Measurements from ENCODE around the gene ACTN1. TPM values are rescaled to one million over a fixed set of nuclear protein-coding genes. Genes with fewer than 3 reads are reported as not detected.

ACTN1 gene
- total RNA-seq, 4 donors from 2014 or later = 76.8 to 117 (median 94.0) TPM

- Histone ChIP-seq H3K4me1 (peaks cover 96% of the 10 kb centered on the region), H3K27ac (peak overlapping the region; percentile 82), H3K4me3 (no peak overlapping the region), H3K27me3 (no peaks in the 10 kb centered on the region), H3K9me3 (no peaks in the 10 kb centered on the region), H3K36me3 (no peaks in the 10 kb centered on the region)
- DNase-seq (ENCODE audit: low spot score in 2 of 2) = peak; percentile 96 to 97
- 31% methylated on average over 18 of the region's 19 CpGs for WGBS
- TF ChIP-seq CTCF (IDR thresholded peaks at IDR 0.05) = no peak
- peak in 1 of 3 donors; percentile 80 for TF ChIP-seq POLR2AphosphoS5 (IDR thresholded peaks at IDR 0.05)
Measured at GRCh38 chr14:68951035-68951797, 27.9 kb downstream of the ACTN1 start.

- Histone ChIP-seq H3K27me3 (no peaks in the 10 kb centered on the region), H3K9me3 (no peaks in the 10 kb centered on the region), H3K27ac (peak overlapping the region; percentile 82), H3K4me3 (no peak overlapping the region), H3K4me1 (peaks cover 96% of the 10 kb centered on the region), H3K36me3 (no peaks in the 10 kb centered on the region)
- DNase-seq (ENCODE audit: low spot score in 2 of 2) = no peak
- no peak for TF ChIP-seq EP300 (IDR thresholded peaks at IDR 0.05)
- no peak for TF ChIP-seq CTCF (IDR thresholded peaks at IDR 0.05)
- no peak for TF ChIP-seq POLR2A (IDR thresholded peaks at IDR 0.05)
- TF ChIP-seq POLR2AphosphoS5 (IDR thresholded peaks at IDR 0.05) = no peak
- 77% methylated on average over 5 of the region's 5 CpGs for WGBS
Measured at GRCh38 chr14:68950111-68950510, 29.0 kb downstream of the ACTN1 start.

- Histone ChIP-seq H3K9me3 (no peaks in the 10 kb centered on the region), H3K4me3 (no peak overlapping the region), H3K36me3 (no peaks in the 10 kb centered on the region), H3K4me1 (peaks cover 96% of the 10 kb centered on the region), H3K27me3 (no peaks in the 10 kb centered on the region), H3K27ac (peak overlapping the region; percentile 25)
- TF ChIP-seq POLR2AphosphoS5 (IDR thresholded peaks at IDR 0.05) (no peak), CTCF (IDR thresholded peaks at IDR 0.05) (no peak), EP300 (IDR thresholded peaks at IDR 0.05) (no peak), POLR2A (IDR thresholded peaks at IDR 0.05) (no peak)
- 63% methylated on average over 2 of the region's 2 CpGs for WGBS
- no peak for DNase-seq (ENCODE audit: low spot score in 2 of 2)
Measured at GRCh38 chr14:68949601-68949965, 29.5 kb downstream of the ACTN1 start.

GRCh38 chr14:68948686-68949600, 30.2 kb downstream of the ACTN1 start:
- H3K4me1 ChIP-seq = peaks cover 97% of the 10 kb centered on the region
- no peak for DNase-seq (ENCODE audit: low spot score in 2 of 2)
- peak overlapping the region; percentile 56 for H3K27ac ChIP-seq
- TF ChIP-seq CTCF (IDR thresholded peaks at IDR 0.05) = no peak
- no peak for TF ChIP-seq POLR2A (IDR thresholded peaks at IDR 0.05)
- no peak for TF ChIP-seq POLR2AphosphoS5 (IDR thresholded peaks at IDR 0.05)
- WGBS = 51% methylated on average over 10 of the region's 12 CpGs
- no peaks in the 10 kb centered on the region for H3K27me3 ChIP-seq
- no peaks in the 10 kb centered on the region for H3K9me3 ChIP-seq
- H3K36me3 ChIP-seq = no peaks in the 10 kb centered on the region
- H3K4me3 ChIP-seq = no peak overlapping the region

GRCh38 chr14:68947802-68948201, 31.3 kb downstream of the ACTN1 start:
- 39% methylated on average over 8 of the region's 8 CpGs for WGBS
- peak; percentile 54 for TF ChIP-seq EP300 (IDR thresholded peaks at IDR 0.05)
- peak in 1 of 3 donors; percentile 77 for TF ChIP-seq POLR2AphosphoS5 (IDR thresholded peaks at IDR 0.05)
- no peak for TF ChIP-seq CTCF (IDR thresholded peaks at IDR 0.05)
- no peak for TF ChIP-seq POLR2A (IDR thresholded peaks at IDR 0.05)
- Histone ChIP-seq H3K27ac (peak overlapping the region; percentile 56), H3K9me3 (no peaks in the 10 kb centered on the region), H3K4me3 (no peak overlapping the region), H3K4me1 (peaks cover 97% of the 10 kb centered on the region), H3K27me3 (no peaks in the 10 kb centered on the region), H3K36me3 (no peaks in the 10 kb centered on the region)
- DNase-seq (ENCODE audit: low spot score in 2 of 2) = no peak

All from suprapubic skin (tissue), 4 donors.